Naive B cell (primary cell): Measurements from ENCODE around the gene EPYC. TPM values are rescaled to one million over a fixed set of nuclear protein-coding genes. Genes with fewer than 3 reads are reported as not detected.
A peak's percentile ranks its signal among the peaks of the same experiment; 100 is the strongest.

Experiments
- ATAC-seq, 2 donors: fragments of 150-1000 bp; cut with Tn5 transposase; 2 replicates each; pipeline ENCODE4 v1.10.0; 2021; ENCODE audit warnings: low read depth in 2 of 2, mild to moderate bottlenecking in 2 of 2, moderate library complexity in 2 of 2
- DNase-seq: peaks from one replicate; pipeline ENCODE4 v3.0.0; 2022
- H3K27ac Mint-ChIP-seq, 6 donors: one replicate each; pipeline ENCODE4 v1.8.0; 2020 to 2022; ENCODE audit warnings: mild to moderate bottlenecking in 6 of 6, mixed read lengths in 6 of 6, moderate library complexity in 5 of 6, inconsistent platforms in 2 of 6
- H3K27me3 Mint-ChIP-seq, 3 donors: one replicate each; pipeline ENCODE4 v1.8.0; 2021 to 2022; ENCODE audit warnings: mixed read lengths in 3 of 3, mild to moderate bottlenecking in 1 of 3
- H3K36me3 Mint-ChIP-seq, 2 donors: one replicate each; pipeline ENCODE4 v1.8.0; 2020 to 2022; ENCODE audit warnings: mixed read lengths in 2 of 2, inconsistent platforms in 1 of 2, mild to moderate bottlenecking in 1 of 2
- H3K4me1 Mint-ChIP-seq, 3 donors: one replicate each; pipeline ENCODE4 v1.8.0; 2020 to 2022; ENCODE audit warnings: mixed read lengths in 3 of 3, inconsistent platforms in 1 of 3, mild to moderate bottlenecking in 1 of 3, moderate library complexity in 1 of 3
- H3K4me3 Mint-ChIP-seq, 8 donors: one replicate each; pipeline ENCODE4 v1.8.0; 2020 to 2022; ENCODE audit warnings: mild to moderate bottlenecking in 8 of 8, mixed read lengths in 8 of 8, moderate library complexity in 8 of 8, inconsistent platforms in 2 of 8
- H3K9me3 Mint-ChIP-seq, 7 donors: one replicate each; pipeline ENCODE4 v1.8.0; 2020 to 2022; ENCODE audit warnings: mixed read lengths in 7 of 7, mild to moderate bottlenecking in 5 of 7, inconsistent platforms in 2 of 7, moderate library complexity in 1 of 7
- polyA plus RNA-seq, 6 donors: library from polyadenylated mRNA; unstranded; fragments of 300-500 nt; fragmentation: Illumina TruSeq; gene quantifications; one replicate each; pipeline ENCODE4 v1.2.3, GENCODE V29; 2021; ENCODE audit warnings: low read depth in 6 of 6

EPYC gene
- polyA plus RNA-seq, 6 donors from 2014 or later, result not detected

DNA sequence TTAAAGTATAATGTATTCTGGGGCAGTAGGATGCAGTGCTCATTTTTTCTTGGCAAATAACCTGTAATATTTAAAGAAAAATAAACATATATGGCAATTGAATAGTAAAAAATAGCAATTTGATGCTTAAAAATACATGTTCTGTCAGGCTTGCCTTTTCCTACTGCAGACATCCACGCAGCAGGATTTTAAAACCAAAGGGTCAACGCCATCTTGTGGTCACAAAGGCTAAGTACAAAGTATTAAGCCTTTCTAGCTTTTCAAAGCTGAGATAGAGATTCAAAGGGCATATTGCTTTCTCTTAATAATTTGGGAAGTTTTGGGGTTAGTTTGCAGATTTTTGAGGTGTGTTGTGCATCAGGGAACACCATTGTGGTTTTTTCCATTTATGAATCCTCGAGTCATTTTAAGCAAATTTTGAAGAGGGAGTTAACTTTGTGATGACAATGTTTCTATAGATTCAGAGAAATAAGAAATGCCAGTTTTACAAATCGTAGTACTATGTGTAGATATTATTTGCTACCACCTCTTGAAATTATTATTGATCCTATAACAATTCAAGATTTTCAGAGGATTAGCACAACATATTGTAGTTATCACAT, 45.1 kb downstream of the EPYC start:
- no peaks in the 10 kb centered on the region for H3K36me3 Mint-ChIP-seq
- H3K27me3 Mint-ChIP-seq, result peaks cover 0 to 3% (median 0%) of the 10 kb centered on the region in 3 donors
- peak; percentile 34 to 48 for ATAC-seq
- H3K9me3 Mint-ChIP-seq, result no peaks in the 10 kb centered on the region
- no peak overlapping the region for H3K4me3 Mint-ChIP-seq
- H3K4me1 Mint-ChIP-seq, result no peaks in the 10 kb centered on the region
- peak; percentile 23 for DNase-seq
- no peak overlapping the region for H3K27ac Mint-ChIP-seq

DNA sequence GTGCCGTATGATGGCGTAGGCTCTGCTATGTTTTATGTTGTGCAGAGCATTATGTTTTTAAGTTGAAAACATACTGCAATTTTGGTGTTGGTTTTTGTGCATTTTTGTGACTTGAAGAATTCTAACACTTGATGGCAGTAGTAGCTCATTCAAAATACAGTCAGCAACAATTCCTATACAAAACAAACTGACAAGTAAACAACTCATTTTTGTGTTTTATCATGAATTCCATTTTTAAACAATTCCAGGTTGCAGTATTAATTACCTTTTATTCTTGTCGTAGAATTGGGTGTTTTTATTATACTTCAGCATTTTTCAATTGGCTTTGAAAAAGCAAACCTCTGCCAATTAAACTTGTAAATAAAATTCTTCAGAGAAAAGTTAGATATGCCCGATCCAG, 45.7 kb downstream of the EPYC start:
- DNase-seq, result no peak
- ATAC-seq, result no peak
- no peaks in the 10 kb centered on the region for H3K36me3 Mint-ChIP-seq
- H3K27ac Mint-ChIP-seq, result no peak overlapping the region
- no peaks in the 10 kb centered on the region for H3K9me3 Mint-ChIP-seq
- H3K4me1 Mint-ChIP-seq, result no peaks in the 10 kb centered on the region
- peaks cover 0 to 3% (median under 1%) of the 10 kb centered on the region in 3 donors for H3K27me3 Mint-ChIP-seq
- no peak overlapping the region for H3K4me3 Mint-ChIP-seq

DNA sequence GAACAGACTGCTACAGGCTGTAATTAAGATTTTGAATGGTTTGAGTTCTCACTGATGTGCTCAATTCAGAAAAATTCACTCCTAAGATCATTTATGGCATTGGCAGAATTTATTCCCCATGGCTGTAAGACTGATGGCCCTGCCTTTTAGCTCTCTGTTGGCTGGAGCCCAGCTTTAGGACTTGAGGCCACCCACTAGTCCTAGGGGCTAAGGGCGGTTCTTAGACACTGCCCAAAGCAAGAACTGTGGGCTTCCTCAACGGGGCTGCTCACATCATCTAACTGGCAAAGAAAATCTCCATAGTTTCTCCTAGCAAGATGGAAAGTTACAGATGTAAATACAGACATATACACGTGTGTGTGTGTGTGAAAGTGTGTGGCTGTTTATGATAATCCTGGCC, 46.4 kb downstream of the EPYC start:
- peaks cover 3 to 8% (median 7%) of the 10 kb centered on the region in 3 donors for H3K27me3 Mint-ChIP-seq
- H3K4me3 Mint-ChIP-seq, result no peak overlapping the region
- no peak for ATAC-seq
- no peak for DNase-seq
- H3K4me1 Mint-ChIP-seq, result peaks cover 0 to 1% (median 0%) of the 10 kb centered on the region in 3 donors
- H3K27ac Mint-ChIP-seq, result peak overlapping the region in 1 of 6 donors; percentile 22
- no peaks in the 10 kb centered on the region for H3K36me3 Mint-ChIP-seq
- peaks cover 0 to 1% (median 0%) of the 10 kb centered on the region in 7 donors for H3K9me3 Mint-ChIP-seq

DNA sequence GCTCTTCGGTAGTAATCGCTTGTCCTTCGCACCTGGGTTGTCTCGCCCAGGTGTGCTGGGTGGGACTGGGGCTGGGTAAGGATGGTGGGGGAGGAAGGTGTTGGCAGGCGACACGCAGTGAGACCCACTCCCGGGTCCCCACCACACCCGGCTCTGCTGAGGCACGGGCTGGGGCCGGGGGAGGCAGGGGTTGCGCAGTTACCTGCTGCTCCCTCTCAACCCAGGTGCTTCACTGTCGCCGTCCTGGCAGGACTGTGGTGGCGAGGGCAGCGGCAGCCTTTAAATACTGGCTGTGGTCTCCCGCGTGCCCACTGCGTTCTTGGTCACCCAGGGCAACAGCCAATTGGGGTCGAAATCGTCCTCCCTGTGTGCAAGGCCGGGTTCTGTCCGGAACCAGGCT, 49.9 kb downstream of the EPYC start, which contains the start of gene CCER1:
CCER1 (minus strand) TSS at position 256 of the 400 bp plus-strand sequence. CDS start 434 bp downstream, outside the sequence.
- no peaks in the 10 kb centered on the region for H3K36me3 Mint-ChIP-seq
- H3K4me3 Mint-ChIP-seq, result no peak within 1 kb of the TSS
- H3K27ac Mint-ChIP-seq, result no peak within 1 kb of the TSS
- H3K4me1 Mint-ChIP-seq, result peaks cover 0 to 1% (median 0%) of the 10 kb centered on the region in 3 donors
- H3K9me3 Mint-ChIP-seq, result peaks cover 0 to 1% (median 0%) of the 10 kb centered on the region in 7 donors
- no peak for ATAC-seq
- DNase-seq, result no peak
- peaks cover 3 to 8% (median 7%) of the 10 kb centered on the region in 3 donors for H3K27me3 Mint-ChIP-seq

DNA sequence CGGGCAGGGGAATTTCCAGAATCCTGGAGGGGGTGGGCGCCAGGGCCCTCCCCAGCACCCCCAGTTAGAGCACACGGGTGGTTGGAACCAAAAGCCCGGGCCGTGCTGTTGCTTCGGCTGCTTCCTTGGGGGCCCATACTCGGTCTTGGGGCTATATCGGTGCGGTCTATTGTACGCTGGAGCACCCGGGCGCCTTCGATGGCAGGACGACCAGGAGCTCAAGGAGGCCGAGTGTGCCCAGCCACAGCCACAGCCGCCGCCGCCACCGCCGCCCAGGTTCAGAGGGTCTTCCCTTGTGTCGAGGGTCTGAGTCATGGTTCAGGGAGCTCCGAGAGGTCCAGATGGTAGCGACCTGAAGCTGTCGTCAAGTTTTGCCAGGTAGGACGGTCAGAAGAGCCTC, 50.3 kb downstream of the EPYC start:
- Mint-ChIP-seq H3K36me3 (no peaks in the 10 kb centered on the region), H3K4me1 (peaks cover 0 to 1% (median 0%) of the 10 kb centered on the region in 3 donors), H3K4me3 (no peak overlapping the region), H3K27ac (no peak overlapping the region), H3K27me3 (peaks cover 3 to 8% (median 7%) of the 10 kb centered on the region in 3 donors), H3K9me3 (peaks cover 0 to 1% (median 0%) of the 10 kb centered on the region in 7 donors)
- no peak for DNase-seq
- ATAC-seq, result no peak

DNA sequence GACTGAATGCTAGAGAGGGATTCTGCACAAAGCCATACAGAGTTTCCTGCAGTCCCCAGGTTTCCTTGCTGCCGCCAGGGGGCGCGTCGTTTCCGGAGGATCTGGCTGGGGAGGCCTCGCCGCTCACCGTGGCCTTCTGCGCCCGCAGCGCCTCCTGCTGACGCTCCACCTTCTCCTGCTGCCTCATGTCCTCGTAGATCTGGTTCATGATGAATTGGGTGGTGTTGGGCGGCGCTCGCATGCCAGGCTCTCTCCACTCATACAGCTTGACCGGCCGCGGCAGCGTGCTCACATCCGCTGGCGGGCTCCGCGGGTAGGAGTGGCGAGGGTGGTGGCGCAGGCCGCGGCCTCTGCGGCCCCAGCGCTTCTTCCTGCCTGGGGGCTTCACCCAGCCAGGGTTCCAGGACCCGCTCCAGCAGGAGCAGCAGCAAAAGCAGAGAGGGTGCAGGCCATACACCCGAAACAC, 50.8 kb downstream of the EPYC start:
- no peaks in the 10 kb centered on the region for H3K36me3 Mint-ChIP-seq
- H3K27ac Mint-ChIP-seq, result no peak overlapping the region
- H3K9me3 Mint-ChIP-seq, result peaks cover 0 to 1% (median 0%) of the 10 kb centered on the region in 7 donors
- no peak for ATAC-seq
- H3K4me1 Mint-ChIP-seq, result peaks cover 0 to 1% (median 0%) of the 10 kb centered on the region in 3 donors
- H3K27me3 Mint-ChIP-seq, result peaks cover 3 to 8% (median 7%) of the 10 kb centered on the region in 3 donors
- no peak overlapping the region for H3K4me3 Mint-ChIP-seq
- no peak for DNase-seq

DNA sequence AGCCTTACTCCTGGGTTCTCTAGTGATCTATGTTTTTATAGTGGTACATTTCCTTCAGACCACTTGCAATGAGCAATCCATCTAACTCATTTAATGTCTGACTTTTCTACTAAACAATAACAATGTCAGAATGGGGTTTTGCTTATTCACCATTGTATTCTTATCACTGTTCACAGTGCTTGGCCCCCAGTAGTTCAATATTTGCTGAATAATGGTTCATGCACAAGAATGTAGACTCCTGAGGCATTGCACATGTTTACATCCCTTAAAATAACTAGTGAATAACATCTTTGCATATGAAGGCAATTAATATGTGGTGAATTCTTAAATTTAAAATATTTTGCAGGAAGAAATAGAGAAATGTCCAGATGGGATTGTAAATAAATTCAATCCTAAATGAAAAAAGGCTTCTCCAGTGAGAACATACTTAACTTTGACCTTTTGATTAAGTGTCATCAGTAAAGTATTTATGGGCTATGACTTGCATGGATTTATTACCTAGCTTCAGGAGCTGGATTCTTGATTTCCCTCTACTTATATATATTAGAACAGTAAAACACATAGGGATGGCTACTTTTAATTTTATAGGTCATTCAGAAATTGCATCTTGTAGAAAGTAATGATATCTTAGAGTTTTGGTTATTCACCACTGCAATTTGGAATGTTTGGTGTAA, 53.2 kb downstream of the EPYC start:
- DNase-seq (no peak), ATAC-seq (no peak)
- peaks cover 0 to 8% (median 7%) of the 10 kb centered on the region in 3 donors for H3K27me3 Mint-ChIP-seq
- H3K4me3 Mint-ChIP-seq, result no peak overlapping the region
- peaks cover 0 to 1% (median 0%) of the 10 kb centered on the region in 3 donors for H3K4me1 Mint-ChIP-seq
- no peak overlapping the region for H3K27ac Mint-ChIP-seq
- peaks cover 0 to 1% (median 0%) of the 10 kb centered on the region in 7 donors for H3K9me3 Mint-ChIP-seq
- no peaks in the 10 kb centered on the region for H3K36me3 Mint-ChIP-seq

DNA sequence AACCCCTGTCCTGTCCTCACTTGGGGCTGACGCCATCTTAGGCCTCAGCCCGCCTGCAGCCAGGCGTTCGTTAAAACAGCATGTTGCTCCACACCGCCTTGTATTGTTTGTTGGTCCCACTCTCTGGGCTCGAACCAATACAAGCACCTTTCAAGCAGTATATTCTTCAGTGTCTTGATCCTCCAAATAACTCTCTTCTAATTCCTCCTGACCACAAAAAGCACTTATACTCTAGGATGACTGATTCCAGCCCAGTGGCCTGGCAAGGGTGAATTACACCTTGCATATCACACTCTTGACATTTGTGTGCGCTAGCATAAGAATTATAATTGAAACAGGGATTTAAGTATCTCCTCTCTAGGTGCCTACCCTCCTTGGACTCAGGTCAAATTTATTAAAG, 56.9 kb downstream of the EPYC start:
- peak overlapping the region in 1 of 8 donors; percentile 9 for H3K4me3 Mint-ChIP-seq
- H3K36me3 Mint-ChIP-seq, result no peaks in the 10 kb centered on the region
- no peaks in the 10 kb centered on the region for H3K27me3 Mint-ChIP-seq
- H3K27ac Mint-ChIP-seq, result no peak overlapping the region
- H3K4me1 Mint-ChIP-seq, result no peaks in the 10 kb centered on the region
- ATAC-seq (no peak), DNase-seq (no peak)
- H3K9me3 Mint-ChIP-seq, result no peaks in the 10 kb centered on the region

DNA sequence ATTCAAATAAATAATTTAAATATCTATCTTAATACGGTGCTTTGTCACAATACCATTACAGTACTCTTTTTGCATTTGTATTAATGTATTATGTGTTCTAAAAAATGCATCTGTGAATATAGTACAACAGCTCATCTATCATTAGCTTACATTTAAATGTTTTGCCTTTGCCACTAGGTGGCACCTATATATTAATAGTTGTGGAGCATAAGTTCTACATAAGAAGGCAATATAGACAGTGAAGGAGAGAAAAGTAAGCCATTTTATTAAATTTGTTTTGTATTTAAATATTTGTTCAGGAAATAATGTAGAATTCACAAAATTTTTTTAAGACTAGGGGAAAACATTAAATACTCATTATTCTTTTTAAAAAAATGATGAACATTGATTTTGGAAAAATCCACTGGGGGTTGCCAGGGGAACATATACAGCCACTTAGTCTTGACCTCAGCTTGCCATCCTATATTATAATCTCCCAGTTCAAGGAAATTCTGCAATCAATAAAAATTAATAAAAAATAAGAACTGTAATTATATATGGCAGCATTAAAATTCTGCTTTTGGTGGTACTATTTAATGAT, 59.6 kb downstream of the EPYC start:
- ATAC-seq (peak; percentile 41 to 50), DNase-seq (no peak)
- Mint-ChIP-seq H3K27ac (no peak overlapping the region), H3K4me3 (no peak overlapping the region), H3K9me3 (no peaks in the 10 kb centered on the region), H3K36me3 (no peaks in the 10 kb centered on the region), H3K4me1 (no peaks in the 10 kb centered on the region), H3K27me3 (no peaks in the 10 kb centered on the region)

GRCh38 chr12:90943255-90943654, 61.5 kb downstream of the EPYC start:
- no peaks in the 10 kb centered on the region for H3K4me1 Mint-ChIP-seq
- H3K4me3 Mint-ChIP-seq, result no peak overlapping the region
- H3K27ac Mint-ChIP-seq, result no peak overlapping the region
- H3K36me3 Mint-ChIP-seq, result no peaks in the 10 kb centered on the region
- DNase-seq, result no peak
- peaks cover 0 to 8% (median 0%) of the 10 kb centered on the region in 3 donors for H3K27me3 Mint-ChIP-seq
- no peak for ATAC-seq
- H3K9me3 Mint-ChIP-seq, result no peaks in the 10 kb centered on the region

DNA sequence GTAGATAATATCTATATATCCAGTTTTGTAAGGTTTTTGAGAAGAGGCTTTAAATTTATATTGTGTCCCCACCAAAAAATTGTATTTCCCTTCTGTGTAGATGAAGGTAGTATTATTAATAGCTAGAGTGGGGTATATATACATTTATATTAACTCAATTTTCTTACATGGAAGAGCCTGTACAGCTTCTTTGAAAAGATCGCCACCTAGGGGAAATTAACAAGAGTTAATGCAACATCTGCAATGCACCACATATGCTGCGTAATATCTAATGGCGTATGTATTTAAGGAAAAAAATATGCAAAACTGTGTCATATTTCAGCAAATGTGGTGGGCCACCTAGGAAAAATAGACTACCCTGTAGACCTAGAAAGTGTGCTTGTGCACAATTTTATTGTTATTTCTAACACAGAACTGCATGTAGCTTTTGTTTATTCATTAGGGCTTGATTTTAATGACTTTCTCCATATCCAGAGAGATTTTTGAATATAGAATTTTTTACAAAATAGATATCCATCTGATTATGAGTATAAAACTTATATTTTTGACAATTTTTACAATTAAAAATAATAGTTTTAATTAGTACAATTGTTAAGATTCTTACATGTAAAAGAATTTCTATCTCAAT, 63.8 kb downstream of the EPYC start:
- peak in 1 of 2 donors; percentile 44 for ATAC-seq
- Mint-ChIP-seq H3K27ac (no peak overlapping the region), H3K27me3 (peaks cover 5 to 14% (median 12%) of the 10 kb centered on the region in 3 donors), H3K9me3 (no peaks in the 10 kb centered on the region), H3K36me3 (no peaks in the 10 kb centered on the region), H3K4me3 (no peak overlapping the region), H3K4me1 (no peaks in the 10 kb centered on the region)
- no peak for DNase-seq

DNA sequence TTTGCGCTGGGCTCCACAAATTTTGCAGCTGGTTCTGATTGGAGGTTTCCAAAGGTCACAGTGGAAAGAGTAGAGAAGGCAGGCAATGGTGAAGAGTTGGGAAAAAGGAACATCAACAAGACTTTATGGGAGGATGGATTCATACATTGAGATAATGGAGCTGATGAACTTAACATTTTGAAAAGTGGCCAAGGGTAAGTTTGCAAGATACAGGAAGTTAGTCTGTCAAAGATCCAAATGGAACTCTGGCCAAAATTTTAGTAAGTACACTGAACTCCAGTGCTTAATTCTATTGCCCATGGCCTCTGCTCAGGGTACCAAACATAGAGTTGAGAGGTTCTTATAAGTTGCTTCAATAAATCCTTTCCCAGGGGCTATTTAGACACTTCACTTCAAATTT, 65.4 kb downstream of the EPYC start:
- peaks cover 0 to 2% (median 0%) of the 10 kb centered on the region in 7 donors for H3K9me3 Mint-ChIP-seq
- DNase-seq (no peak), ATAC-seq (no peak)
- no peaks in the 10 kb centered on the region for H3K4me1 Mint-ChIP-seq
- peaks cover 15 to 24% (median 23%) of the 10 kb centered on the region in 3 donors for H3K27me3 Mint-ChIP-seq
- H3K4me3 Mint-ChIP-seq, result no peak overlapping the region
- no peaks in the 10 kb centered on the region for H3K36me3 Mint-ChIP-seq
- H3K27ac Mint-ChIP-seq, result peak overlapping the region in 1 of 6 donors; percentile 40

DNA sequence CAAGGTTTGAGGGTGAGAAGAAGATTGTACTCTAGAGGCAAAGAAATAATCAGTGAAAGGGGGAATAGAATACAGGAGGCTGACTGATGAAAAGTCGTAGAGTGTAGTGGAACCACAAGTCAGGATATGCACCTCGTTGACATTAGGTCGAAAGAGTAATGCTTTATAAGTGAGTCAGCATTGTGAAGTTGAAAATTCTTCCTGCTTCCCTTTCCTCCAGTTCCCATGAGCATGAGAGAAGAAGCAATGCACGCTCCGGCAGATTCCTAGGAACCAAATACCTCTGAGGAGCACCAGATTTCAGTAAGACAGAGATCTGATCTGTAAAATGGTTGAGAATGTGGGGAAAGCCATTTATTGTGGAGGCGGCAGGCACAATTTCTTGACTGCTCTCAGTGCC, 66.3 kb downstream of the EPYC start:
- Mint-ChIP-seq H3K36me3 (no peaks in the 10 kb centered on the region), H3K4me3 (no peak overlapping the region), H3K4me1 (no peaks in the 10 kb centered on the region), H3K9me3 (peaks cover 0 to 4% (median 0%) of the 10 kb centered on the region in 7 donors), H3K27ac (no peak overlapping the region), H3K27me3 (peaks cover 15 to 32% (median 23%) of the 10 kb centered on the region in 3 donors)
- no peak for ATAC-seq
- no peak for DNase-seq
